NCI-H526 treated with DMSO at 0.1 percent for 48 hours (cell line): ENCODE results near the gene PRKCH.

Experiments used
- DNase-seq: peaks from one replicate; lab custom pipeline; 2025; lab: John Stamatoyannopoulos, UW

PRKCH gene

DNA sequence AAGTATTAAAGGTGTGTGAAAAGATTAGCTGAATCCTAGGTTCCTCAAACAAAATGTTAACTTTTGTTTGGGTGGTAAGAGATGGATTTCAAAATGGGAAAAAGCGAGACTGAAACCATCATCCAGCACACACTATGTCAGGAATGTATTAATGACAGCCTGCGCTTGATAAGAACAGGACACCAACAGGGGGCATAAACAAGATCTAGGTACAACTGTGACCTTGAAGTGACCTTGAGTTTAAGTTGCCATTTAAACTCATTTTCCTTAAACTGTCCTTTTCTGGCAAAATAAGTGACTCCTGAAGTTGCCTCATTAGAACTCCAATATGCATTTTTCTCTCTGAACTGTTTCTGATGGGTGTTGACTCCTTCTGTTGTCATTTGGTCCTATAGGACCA, 17.1 kb downstream of the PRKCH start:
- DNase-seq: no peak

DNA sequence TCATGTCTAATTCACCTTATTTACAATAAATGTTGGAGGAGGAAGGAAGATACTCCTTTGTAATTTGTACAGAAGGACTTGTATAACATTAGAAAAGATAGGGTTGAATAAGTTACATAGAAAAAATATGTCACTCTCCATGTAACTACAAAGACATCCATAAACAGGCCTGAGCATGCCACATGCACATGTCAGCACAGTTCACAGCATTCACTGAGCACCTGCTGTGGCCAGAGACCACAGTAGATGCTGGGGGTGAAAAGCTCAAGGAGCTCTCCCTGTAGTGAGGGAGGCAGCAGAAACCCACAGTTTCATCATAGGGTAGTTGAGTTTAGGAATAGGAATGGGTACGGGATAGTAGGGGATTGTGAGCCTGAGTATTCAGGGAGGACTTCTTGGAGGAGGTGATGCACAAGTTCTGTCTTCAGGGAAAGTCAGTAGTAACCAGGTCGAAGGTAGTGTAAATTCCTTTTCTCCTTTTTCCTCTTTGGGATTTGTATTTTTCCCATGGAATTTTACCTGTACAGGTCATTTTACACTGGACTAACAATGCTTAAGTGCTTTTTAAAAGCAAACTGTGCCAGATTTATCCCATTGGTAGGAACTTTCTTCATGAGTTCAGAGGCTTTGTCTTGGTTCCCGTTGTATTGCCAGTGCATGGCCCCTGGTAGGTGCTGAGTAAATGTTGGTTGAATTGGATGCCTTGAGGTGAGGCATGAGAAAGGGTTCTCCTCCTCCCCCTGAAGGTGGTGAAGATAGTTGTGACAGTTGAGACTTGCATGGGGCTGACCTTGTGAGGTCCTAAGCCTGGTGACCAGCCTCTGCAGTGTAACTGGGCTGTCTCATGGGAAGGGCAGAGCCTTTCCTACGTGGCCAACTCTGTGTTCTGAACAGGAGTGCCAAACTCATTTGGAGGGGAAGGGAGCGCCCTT, 20.2 kb downstream of the PRKCH start:
- no peak for DNase-seq

DNA sequence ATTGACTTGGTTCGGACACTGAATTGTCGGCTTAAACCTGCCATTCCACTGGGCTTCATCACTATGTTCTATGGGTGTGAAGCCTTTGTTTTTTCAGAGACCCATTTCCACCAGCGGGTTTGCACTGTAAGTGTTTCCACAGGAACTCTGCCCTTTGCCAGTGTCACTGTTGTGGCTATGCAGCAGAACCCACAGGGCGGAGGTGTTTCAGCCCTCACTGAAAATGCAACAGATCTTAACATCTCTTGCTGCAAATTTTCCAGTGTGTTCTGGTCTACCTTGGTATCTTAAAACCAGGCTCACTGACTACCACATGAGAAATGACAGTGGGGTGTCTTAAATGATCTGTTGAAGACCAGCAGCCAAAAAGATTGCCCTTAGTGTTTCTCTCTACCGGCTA, 21.1 kb downstream of the PRKCH start:
- DNase-seq: no peak

DNA sequence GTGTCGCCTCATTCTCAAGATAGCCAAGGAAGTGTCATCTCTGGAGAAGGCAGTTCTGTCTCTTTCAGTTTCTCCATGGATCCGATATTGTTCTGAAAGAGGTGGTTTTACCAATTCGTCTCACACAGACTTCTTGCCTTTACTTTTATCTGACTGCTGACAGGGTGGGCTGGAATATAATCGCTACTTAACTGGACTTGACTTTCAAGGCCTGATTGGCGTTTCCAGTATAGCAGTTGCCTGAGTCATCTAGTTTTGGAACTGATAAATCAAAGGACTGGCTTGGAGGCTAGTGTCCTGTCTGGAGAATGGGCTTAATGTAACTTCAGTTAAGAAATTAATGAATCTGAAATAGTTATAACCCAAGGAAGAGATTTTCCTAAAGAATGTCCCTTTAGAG, 21.6 kb downstream of the PRKCH start:
- DNase-seq: no peak

DNA sequence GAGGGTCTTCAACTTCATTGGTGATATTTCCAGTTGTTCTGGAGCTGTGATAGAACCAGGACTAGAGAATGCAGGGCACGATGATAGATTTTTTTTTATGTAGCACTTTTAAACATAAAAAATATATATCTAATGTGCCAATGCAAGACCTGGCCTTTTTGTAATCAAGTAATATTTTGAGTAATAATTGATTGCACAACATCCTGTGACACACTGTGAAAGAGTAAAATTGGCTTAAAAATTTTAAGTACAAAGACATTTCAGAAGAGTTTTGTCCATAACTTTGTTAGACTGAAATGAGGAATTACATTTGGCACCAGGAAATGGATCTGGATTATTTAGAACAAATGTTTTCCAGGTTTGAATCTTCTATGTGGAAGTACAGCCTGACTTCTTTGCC, 22.1 kb downstream of the PRKCH start:
- DNase-seq: no peak

DNA sequence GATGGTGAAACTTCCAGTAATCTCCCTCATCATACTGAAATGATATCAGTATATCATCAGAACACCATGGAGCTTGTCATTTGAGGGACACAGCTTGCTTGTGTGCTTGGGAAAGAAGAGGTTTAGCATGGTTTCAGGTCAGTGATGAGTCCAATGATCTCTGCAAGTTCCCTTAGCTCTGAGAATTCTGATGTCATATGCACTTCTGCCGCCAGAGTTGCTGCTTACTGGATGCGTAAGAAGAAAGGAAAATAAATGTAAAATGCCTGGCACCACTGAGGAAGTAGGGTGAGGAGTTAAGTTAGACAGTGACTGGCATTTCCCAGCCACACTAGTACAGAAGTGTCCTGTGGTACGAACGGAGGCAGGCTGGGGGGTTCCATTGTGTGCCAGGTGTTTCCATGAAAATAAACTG, 22.6 kb downstream of the PRKCH start:
- DNase-seq: no peak

DNA sequence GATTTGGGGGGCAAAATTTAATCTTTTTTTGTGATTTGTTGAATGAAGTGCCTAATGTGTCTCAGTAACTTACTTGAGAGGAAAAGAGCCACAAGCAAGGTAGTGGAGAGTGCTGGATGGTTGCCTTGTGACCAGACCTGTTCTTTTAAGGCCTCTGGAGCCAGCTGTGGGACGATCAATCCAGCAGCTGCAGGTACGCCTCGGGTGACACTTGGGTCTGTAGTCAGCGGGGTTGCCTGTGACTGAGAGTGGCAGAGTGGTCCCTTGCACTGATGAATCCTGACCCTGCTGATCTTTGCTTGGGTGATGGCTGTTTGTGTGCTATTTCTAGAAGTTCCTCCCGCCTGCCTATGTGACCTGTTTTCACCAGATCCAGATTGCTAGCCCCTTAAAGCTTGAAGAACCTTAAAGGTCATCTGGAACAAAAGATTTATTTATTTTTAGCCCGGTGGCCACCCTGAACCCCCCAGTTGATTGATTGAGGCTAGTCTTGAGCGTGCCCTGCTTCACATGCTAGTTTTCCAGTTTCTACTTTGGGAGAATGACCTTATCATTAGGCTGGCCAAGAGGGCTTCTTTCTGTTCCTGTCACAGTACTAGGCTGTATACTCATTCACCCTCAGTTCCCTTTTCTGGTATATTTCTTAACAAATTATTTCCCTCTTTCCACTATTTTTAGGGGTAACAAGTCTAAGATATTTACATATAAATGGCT, 23.2 kb downstream of the PRKCH start:
- no peak for DNase-seq

DNA sequence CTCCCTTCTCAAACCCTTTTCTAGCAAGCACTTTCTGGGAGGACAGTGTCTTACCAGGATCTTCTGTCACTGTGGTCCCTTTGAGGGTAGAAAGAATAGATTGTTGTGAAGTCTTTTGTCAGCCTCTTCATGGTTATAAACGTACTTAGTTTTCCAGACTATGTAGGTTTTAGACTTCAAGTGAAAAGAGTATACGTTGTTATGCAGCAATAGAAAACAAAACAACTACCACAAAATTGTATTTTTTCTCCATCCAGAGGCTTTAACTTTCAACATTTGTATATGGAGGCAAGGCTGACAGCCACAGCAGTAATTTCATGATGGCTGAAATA, 23.7 kb downstream of the PRKCH start:
- DNase-seq: no peak

DNA sequence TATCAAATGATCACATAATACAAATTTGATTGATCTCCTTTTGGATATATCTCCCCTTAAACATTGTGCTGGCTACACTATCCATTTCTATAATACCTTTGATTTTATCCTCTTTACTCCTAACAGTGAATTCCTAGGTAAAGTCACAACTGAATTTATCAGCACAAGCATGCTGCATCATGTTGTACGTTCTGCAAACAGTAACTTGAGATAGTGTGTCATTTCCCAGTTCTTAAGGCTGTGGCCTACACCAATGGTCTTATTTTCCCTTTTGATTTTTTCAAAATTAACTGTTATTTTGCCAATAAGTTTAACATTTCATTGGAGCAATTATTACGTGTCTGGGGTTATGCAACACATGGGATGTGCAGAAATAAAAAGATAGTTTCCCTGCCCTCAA, 24.8 kb downstream of the PRKCH start:
- DNase-seq: no peak

DNA sequence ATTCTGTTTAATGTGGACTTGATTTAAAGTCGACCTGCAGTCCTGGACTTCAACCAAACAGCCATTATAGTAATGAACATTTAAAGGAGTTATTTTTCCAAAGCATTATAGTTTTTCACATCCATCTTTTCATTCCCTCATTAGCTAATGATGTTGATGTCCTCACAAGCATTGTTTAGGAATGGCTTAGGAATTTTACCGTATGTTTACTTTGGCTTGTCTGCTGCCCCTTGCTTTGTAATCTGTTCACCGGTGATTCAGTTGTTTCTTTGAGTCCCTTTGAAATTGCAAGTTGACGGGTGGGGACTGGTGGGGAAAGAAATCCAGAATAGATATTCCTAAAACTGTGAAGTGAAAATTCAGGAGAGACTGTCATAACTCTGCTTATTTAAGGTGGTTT, 25.4 kb downstream of the PRKCH start:
- DNase-seq: no peak

DNA sequence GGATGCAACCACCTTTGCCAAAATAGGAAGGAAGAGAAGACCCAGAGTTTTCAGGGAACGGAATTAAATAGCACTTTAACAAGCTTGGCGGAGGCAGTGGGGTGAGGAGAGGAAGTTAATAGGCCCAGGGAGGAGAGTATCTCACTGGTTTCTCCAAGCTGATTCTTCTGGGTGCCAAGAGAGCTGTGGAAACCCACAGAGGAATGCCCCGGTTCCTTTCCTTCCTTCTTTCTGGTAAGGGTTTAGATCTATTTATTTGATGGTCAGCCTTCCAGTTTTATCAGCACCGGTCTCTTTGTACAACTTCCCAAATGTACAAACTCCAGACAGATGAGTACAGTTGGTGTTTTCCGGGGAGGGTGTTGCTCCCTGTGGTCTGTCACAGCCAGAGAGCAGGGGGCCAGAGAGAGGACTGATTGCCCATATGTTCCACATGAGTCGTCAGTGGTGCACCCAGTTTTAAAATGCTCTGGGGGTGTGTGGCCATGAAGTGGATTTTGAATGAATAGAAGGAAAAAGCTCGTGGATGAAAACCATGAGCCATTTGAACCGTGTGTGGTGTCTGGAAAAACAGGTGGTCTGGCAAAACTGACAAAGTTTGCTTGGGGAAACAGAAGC, 26.6 kb downstream of the PRKCH start:
- no peak for DNase-seq

DNA sequence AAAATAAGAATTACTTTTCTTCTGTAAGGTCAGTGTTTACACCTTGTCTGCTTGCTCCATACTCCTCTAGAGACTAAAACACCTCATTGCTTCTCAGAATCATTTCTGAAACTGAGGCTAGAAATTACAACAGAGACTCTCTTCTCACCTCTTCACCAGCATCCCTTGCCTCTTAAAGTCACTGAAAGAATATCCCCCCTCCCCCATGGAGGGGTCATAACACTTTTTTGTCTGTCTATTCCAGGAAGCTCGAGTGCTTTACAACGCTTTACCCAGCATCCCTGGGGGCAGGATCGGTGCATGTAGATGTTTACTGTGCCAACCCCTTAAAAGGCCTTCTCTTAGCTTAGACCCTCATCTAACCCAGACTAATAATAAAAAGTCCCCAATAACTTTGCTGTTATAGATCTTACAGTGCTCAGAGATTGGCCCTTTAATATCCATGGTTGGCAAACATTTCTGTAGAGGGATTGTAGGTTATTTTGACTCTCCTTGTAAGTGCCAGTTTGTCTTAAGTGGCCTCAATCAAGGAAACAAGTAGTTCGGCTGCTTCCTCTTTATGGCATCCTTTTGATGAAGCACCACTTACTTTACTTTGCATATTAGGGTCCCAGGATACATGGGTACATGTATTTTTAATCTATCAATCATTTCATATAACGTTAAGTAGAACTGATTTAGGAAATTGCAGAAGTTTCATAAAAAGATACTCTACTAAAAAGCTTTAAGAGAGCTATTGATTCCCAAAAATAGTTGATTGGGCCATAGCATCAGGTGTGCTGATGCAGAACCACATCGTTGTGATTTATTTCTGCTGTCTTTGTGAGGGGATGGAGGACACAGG, 29.3 kb downstream of the PRKCH start:
- DNase-seq: no peak

DNA sequence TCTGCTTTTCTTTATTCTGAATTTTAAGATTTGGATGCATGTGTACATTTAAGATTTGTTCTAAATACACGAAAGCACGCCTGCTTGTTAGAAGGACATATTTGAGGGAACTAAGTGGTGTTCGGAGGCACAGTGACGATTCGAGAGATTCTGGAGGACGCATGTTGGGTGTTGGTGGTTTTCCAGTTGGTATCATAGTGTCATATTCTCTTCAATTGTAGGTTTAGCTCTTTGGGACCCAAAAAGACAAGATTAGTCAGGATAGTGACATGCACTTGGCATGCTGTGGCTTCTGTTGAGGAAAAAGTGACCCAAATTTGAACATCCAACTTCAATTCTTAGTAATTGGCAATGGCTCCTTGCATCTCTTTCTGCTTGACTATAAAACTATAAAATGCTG, 30.1 kb downstream of the PRKCH start:
- no peak for DNase-seq

DNA sequence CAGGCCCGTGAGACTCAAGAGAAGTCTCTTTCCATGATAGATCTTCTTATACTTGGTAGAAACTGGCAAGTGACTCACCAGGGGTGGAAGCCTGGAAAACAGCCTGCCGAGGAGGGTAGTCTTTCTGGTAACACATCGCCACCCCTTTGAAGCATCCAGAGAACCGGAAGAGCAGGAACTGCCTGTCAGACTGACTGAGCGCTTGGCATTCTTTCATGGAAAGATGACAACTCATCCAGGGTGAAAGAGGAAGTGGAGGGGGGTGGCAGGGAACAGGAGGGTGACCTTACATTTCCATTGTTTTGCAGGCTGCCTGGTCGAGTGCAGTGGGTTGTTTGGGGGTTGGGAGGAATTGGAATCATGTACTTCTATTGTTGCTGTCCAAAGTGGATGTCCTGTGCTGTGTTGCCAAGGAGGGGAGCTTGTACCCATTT, 34.5 kb downstream of the PRKCH start:
- no peak for DNase-seq

DNA sequence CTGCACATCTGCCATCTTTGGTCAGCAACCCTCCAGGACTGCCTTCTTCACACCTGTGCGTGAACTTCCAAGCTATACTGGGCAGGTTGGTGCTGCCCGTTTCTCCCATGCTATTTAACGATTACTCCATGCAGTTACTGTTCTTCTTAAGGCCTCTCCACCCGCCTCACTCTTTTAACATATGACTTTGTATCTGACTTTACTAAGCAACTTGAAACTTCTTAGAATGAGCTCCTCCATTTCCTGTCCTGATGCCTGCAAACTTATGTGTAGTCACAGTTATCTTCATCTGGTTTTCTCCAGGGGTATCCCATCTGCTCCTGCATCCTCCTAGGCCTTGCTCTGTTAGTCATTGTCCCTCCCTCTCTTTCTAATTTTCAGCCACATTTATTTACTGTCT, 35.7 kb downstream of the PRKCH start:
- DNase-seq: no peak

DNA sequence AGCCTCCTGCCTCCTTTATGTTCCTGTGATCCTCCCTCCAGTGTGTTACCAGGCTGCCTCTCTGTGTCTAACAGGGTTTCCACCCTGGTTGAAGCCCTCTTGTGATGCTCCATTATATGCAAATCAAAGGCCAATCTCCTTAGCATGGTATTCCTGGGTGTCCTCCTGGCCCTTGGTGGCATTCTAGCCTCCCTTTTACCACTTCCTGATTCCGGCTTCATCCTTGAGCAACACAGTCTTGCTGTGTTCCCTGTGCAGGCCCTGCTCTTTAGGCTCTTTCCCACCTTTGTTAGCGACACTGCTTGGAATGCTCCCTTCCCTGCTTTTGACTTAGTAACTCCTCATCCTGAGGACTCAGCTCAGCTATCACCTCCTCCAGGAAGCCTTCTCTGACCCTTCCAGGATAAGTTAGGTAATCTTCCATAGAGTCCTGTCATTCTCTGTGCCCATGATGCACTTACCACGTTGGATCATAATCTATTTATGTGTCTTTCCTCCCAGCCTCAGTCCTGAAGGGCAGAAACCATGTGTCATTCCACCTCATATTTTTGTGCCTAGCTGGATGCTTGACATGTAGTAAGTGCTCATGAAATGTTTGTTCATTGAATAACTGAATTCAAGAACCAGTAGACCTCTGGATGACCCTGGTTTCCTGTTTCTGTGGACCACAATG, 37.3 kb downstream of the PRKCH start:
- no peak for DNase-seq

DNA sequence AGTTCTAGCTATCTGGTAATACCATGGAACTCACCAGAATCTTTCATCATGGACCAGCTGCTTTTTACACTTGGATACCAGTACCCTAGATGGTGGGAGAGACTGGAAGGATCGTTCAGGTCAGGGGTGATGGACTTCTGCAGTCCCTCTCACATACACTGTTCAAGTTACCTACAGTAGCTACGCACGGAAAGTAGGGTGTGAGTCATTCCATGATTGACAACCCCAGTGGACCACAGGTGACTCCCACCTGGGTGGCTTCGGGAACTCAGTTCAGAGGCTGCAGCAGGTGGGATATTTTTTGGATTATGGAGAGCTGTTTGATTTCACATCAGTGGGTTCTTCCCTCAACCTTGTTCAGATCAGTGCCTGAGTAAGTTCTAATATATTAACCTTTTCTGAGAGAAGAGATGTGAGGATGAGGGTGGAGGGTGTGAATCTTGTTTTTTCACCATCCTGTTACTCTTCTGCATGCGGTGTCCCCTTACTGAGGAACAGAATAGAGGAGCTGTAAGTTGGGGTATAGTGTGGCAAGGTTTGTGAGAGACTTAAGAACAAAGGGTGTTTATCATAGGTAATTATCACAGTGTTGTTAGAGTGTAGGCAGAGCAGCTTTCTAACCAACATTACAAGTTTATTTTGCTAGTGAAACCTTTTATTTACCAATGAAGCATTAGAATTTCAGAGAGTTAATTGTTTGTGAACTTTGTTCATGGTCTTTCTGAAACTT, 39.6 kb downstream of the PRKCH start:
- DNase-seq: no peak

DNA sequence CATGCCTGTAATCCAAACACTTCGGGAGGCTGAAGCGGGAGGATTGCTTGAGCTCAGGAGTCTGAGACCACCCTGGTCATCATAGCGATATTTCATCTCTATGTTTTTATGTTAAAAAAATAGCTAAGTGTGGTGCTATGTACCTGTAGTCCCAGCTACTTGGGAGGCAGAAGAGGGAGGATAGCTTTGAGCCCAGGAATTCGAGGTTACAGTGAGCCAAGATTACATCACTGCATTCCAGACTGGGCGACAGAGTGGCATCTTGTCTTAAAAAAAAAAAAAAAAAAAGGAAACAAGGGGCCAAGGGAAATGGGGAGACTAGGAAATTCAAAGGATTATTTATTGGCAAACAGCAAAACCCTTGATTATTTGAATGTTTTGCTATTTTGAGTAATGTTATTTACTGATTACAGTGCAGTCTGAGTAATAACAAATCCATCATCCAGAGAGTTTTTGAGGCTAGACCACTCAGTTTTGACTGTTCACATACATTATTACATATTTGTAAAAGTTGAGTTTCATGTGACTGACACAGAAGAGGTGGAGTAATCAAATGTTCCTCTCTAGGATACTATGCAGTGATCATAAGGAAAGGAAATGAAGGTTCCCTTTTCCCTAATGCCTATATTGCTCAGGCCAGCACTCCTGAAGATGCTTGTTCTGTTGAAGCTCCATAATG, 40.8 kb downstream of the PRKCH start:
- no peak for DNase-seq

DNA sequence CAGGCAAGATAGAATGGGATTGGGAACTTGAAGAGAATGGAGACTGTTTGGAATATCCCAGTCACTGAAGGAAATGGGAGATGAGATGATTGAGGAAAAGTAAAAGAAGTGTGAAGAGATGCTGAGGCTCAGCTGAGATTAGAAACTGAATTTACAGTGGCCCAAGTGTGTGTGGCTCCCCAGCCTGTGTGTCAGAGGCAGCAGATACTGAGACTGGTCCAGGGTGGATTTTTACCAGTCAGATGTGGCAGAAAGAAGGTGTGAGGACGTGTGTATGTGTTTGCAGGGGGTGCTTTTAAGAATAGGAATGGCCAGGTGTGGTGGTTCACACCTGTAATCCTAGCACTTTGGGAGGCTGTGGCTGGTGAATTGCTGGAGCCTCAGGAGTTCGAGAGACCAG, 42.9 kb downstream of the PRKCH start:
- no peak for DNase-seq

DNA sequence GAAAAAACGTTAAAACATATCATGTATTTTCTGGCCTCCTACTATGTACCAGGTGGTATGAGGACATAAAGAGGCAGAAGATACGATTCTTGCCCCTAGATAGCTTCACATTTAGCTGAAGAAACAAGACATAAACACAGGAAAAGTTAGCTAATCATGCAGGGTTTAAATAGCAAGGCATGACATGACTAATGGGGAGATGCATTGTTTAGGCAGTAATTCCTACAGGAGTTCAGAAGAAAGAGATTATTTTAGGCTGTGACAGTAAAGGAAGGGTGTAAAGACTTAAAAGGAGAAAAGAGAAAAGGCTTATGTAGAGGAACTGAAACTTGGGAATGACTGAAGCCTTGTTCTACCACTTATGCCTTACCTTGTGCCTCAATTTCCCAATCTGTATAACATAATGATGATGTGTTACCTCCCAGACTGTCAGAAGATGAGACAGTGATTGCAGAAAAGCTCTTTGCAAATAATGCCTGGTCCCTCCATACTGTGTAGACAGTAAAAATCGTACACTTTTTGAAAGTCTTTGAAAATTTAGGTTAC, 44.4 kb downstream of the PRKCH start:
- DNase-seq: no peak
